HCT116 (cell line): ENCODE data around the gene KDM2B. TPM values are rescaled to one million over a fixed set of nuclear protein-coding genes. Genes with fewer than 3 reads are reported as not detected.

Experiments
- ATAC-seq: fragments of 200-7000 bp; cut with Tn5 transposase; 2 replicates; pipeline ENCODE4 v1.9.1; 2020; ENCODE audit warnings: mild to moderate bottlenecking, moderate library complexity
- BruUV-seq: library from RNA; stranded (reverse); fragments of 400-500 nt; replicated peaks from 2 replicates; lab custom pipeline; 2021; lab: Mats Ljungman, UMichigan
- CTCF ChIA-PET: fragments of 300-600 bp; sonication (Branson Sonifier 250); formaldehyde crosslinking; loops from one replicate; lab custom pipeline; 2021; ENCODE audit warnings: antibody characterized with exemption; lab: Charles Lee
- POLR2A ChIA-PET: fragments of 300-600, 350-600 bp; sonication (Branson Sonifier 250); formaldehyde crosslinking; loops from one replicate; lab custom pipeline; 2021; ENCODE audit warnings: antibody characterized with exemption; lab: Charles Lee
- RAD21 ChIA-PET, 2 experiments: fragments of 300-600 bp; sonication (Branson Sonifier 250); formaldehyde crosslinking; loops; one replicate each; lab custom pipeline; 2023; ENCODE audit warnings: low total read pairs in 2 of 2; ENCODE audit not compliant: uncharacterized antibody in 2 of 2, unreplicated experiment in 2 of 2, low non-redundant PET in 1 of 2; lab: Charles Lee
- DNase-seq: peaks from one replicate; pipeline ENCODE4 v3.0.0-alpha.2; 2010; ENCODE audit warnings: low read depth, low spot score
- H2AFZ ChIP-seq: fragments of 200-600 bp; shearing (Covaris generic), sonication (generic); 2 replicates; pipeline ENCODE4 v1.6.1; 2017; ENCODE audit warnings: low read depth, mixed run types, mixed read lengths, antibody characterized with exemption, low read length; ENCODE audit not compliant: poor library complexity, severe bottlenecking
- H3K27ac ChIP-seq: 2 replicates; pipeline ENCODE4 v1.5.1; 2012; ENCODE audit warnings: low read depth, low read length
- H3K27me3 ChIP-seq: fragments of 200-600 bp; sonication (generic); 2 replicates; pipeline ENCODE4 v1.6.1; 2016; ENCODE audit warnings: mixed run types, low read length, mixed read lengths; ENCODE audit not compliant: insufficient read depth
- H3K36me3 ChIP-seq, 2 experiments: fragments of 200-500 bp in 1 of 2; fragments of 200-600 bp in 1 of 2; sonication (Bioruptor generic) in 1 of 2; sonication (generic) in 1 of 2; 2 replicates each; pipeline versions ENCODE4 v1.5.1 to v1.6.1; 2014 to 2016; ENCODE audit warnings: low read length in 2 of 2, inconsistent platforms in 1 of 2, mixed read lengths in 1 of 2, mixed run types in 1 of 2; ENCODE audit not compliant: insufficient read depth in 2 of 2, control insufficient read depth in 1 of 2
- H3K4me1 ChIP-seq, 2 experiments: fragments of 200-600 bp in 1 of 2; sonication (generic) in 1 of 2; 2 replicates each; pipeline versions ENCODE4 v1.5.1 to v1.6.1; 2012 to 2017; ENCODE audit warnings: low read length in 2 of 2, inconsistent platforms in 1 of 2, mild to moderate bottlenecking in 1 of 2, mixed read lengths in 1 of 2, mixed run types in 1 of 2, moderate library complexity in 1 of 2; ENCODE audit not compliant: insufficient read depth in 2 of 2, control insufficient read depth in 1 of 2
- H3K4me2 ChIP-seq: fragments of 200-600 bp; sonication (generic); 2 replicates; pipeline ENCODE4 v1.6.1; 2017; ENCODE audit warnings: mixed run types, low read length, mixed read lengths
- H3K4me3 ChIP-seq, 2 experiments: fragments of 200-600 bp in 1 of 2; sonication (generic) in 1 of 2; replicated peaks in 1 of 2; 2 replicates each; pipeline ENCODE4 v1.5.1; 2011 to 2016; ENCODE audit warnings: low read length in 2 of 2, control low read depth in 1 of 2, low read depth in 1 of 2, mild to moderate bottlenecking in 1 of 2, mixed read lengths in 1 of 2, mixed run types in 1 of 2
- H3K79me2 ChIP-seq: fragments of 200-600 bp; sonication (generic); 2 replicates; pipeline ENCODE4 v1.6.1; 2017; ENCODE audit warnings: mild to moderate bottlenecking, mixed run types, low read length, moderate library complexity, mixed read lengths; ENCODE audit not compliant: insufficient read depth
- H3K9ac ChIP-seq: fragments of 200-600 bp; sonication (generic); 2 replicates; pipeline ENCODE4 v1.6.1; 2016; ENCODE audit warnings: low read length, mixed read lengths
- H3K9me2 ChIP-seq: fragments of 200-600 bp; sonication (generic), shearing (Covaris generic); 2 replicates; pipeline ENCODE4 v1.6.1; 2017; ENCODE audit warnings: mixed run types, mild to moderate bottlenecking, moderate library complexity; ENCODE audit not compliant: insufficient read depth
- H3K9me3 ChIP-seq, 2 experiments: fragments of 200-500 bp in 1 of 2; fragments of 200-600 bp in 1 of 2; sonication (Bioruptor generic) in 1 of 2; sonication (generic) in 1 of 2; 2 replicates each; pipeline ENCODE4 v1.6.1; 2014 to 2017; ENCODE audit warnings: low read length in 2 of 2, mixed read lengths in 2 of 2, inconsistent platforms in 1 of 2, low read depth in 1 of 2, mild to moderate bottlenecking in 1 of 2, mixed run types in 1 of 2, moderate library complexity in 1 of 2; ENCODE audit not compliant: control insufficient read depth in 1 of 2, insufficient read depth in 1 of 2
- H4K20me1 ChIP-seq: fragments of 200-600 bp; sonication (generic), shearing (Covaris generic); 2 replicates; pipeline ENCODE4 v1.6.1; 2017; ENCODE audit warnings: mixed run types, mild to moderate bottlenecking, moderate library complexity; ENCODE audit not compliant: insufficient read depth
- CBX3 ChIP-seq: IDR thresholded peaks from 2 replicates; pipeline ENCODE4 v1.6.1; 2012; ENCODE audit warnings: low read depth
- CEBPB ChIP-seq: IDR thresholded peaks from 2 replicates; pipeline ENCODE4 v1.6.1; 2012; ENCODE audit warnings: low read depth
- EGR1 ChIP-seq: IDR thresholded peaks from 2 replicates; pipeline ENCODE4 v1.6.1; 2012; ENCODE audit warnings: low read depth
- FOSL1 ChIP-seq: IDR thresholded peaks from 2 replicates; pipeline ENCODE4 v1.6.1; 2012; ENCODE audit warnings: low read depth
- POLR2AphosphoS5 ChIP-seq: IDR thresholded peaks from 2 replicates; pipeline ENCODE4 v1.6.1; 2011; ENCODE audit warnings: mild to moderate bottlenecking, low read depth, low read length, moderate library complexity
- SIN3A ChIP-seq: IDR thresholded peaks from 2 replicates; pipeline ENCODE4 v1.6.1; 2012; ENCODE audit warnings: low read depth
- SP1 ChIP-seq: IDR thresholded peaks from 2 replicates; pipeline ENCODE4 v1.6.1; 2012; ENCODE audit warnings: low read depth
- SRF ChIP-seq: IDR thresholded peaks from 2 replicates; pipeline ENCODE4 v1.6.1; 2012; ENCODE audit warnings: low read depth
- YY1 ChIP-seq: IDR thresholded peaks from 2 replicates; pipeline ENCODE4 v1.6.1; 2011; ENCODE audit warnings: low read length, low read depth, moderate library complexity, mild to moderate bottlenecking; ENCODE audit not compliant: insufficient replicate concordance; ENCODE audit errors: extremely low read depth
- intact Hi-C: fragments of 100-400 bp; cut with micrococcal nuclease; formaldehyde crosslinking; loops from 2 replicates; pipeline ENCODE4 v1.10.0; 2022
- total RNA-seq: library from RNA; stranded (reverse); gene quantifications from one replicate; pipeline ENCODE4 v1.2.1, GENCODE V29; 2021; ENCODE audit not compliant: unreplicated experiment
- TF ChIP-seq, protein P1 (sequence below): IDR thresholded peaks from 2 replicates; pipeline ENCODE4 v1.6.1; 2012
- TF ChIP-seq, protein P2 (sequence below): IDR thresholded peaks from 2 replicates; pipeline ENCODE4 v1.6.1; 2012
- TF ChIP-seq, protein P3 (sequence below): IDR thresholded peaks from 2 replicates; pipeline ENCODE4 v1.6.1; 2011; ENCODE audit warnings: mild to moderate bottlenecking, low read length, moderate library complexity; ENCODE audit not compliant: insufficient replicate concordance; ENCODE audit errors: extremely low read depth

The KDM2B gene
- total RNA-seq, 1 experiment from 2014 or later = 36.7 TPM

DNA sequence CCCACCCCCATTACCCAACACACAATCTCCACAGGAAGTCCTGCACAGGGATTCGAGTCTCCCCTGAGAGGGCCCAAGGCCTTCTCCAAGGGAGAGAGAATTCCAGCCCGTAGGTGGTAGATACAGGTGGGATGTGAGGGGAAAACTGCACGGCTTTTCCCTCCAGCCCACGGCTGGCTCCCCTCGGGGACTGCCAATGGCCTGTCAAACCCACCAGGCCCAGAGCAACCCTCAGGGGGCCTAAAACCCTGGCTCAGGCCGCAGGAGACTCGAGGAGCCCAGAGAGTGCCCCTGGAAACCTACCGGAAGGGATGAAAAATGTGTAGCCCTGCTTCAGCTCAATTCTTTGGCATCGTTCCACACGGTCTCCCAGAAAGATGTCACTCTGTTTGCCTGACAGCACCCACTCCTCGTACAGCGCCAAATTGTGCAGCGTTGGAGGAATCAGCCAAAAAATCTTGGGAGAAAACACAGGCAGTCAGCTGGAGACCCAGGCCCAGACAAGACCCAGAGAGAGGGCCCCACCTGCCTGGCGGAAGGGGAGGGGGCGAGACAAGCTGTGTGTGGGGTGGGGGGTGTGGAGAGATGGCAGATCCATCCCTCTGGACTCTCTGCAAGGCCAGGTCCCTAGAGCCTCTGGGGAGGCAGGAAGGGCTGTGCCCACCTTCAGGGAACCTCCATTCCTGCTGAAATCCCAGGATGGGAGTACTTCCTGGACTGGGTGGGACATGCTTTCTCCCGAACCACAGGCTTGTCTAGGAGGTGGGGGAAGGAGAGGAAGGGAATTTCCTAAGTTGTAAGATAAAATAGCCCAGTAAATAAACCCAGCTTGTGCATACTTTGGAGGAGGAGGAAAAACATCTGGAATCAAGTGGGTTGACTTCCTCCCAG, 48.1 kb downstream of the KDM2B start:
- intact Hi-C loops = no loop called here
- H3K9me3 ChIP-seq = no peaks in the 10 kb centered on the region
- DNase-seq (no peak), ATAC-seq (no peak)
- no TSS peak for BruUV-seq
- no peak overlapping the region for H2AFZ ChIP-seq
- no peaks in the 10 kb centered on the region for H3K79me2 ChIP-seq
- ChIA-PET CTCF (no interaction called here), RAD21 (no interaction called here), POLR2A (no interaction called here)
- H3K4me3 ChIP-seq = no peak overlapping the region
- no peaks in the 10 kb centered on the region for H3K27me3 ChIP-seq
- peaks cover 8 to 31% of the 10 kb centered on the region in 2 experiments; a peak in 3 of 4 replicates for H3K4me1 ChIP-seq
- no peak overlapping the region for H3K4me2 ChIP-seq
- TF ChIP-seq YY1 (no peak), SIN3A (no peak), SRF (no peak), POLR2AphosphoS5 (no peak), SP1 (no peak), EGR1 (no peak)
- TF ChIP-seq, protein P1, sequence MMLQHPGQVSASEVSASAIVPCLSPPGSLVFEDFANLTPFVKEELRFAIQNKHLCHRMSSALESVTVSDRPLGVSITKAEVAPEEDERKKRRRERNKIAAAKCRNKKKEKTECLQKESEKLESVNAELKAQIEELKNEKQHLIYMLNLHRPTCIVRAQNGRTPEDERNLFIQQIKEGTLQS = no peak
- TF ChIP-seq, protein P2, sequence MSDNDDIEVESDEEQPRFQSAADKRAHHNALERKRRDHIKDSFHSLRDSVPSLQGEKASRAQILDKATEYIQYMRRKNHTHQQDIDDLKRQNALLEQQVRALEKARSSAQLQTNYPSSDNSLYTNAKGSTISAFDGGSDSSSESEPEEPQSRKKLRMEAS = no peak
- no peak overlapping the region for H3K27ac ChIP-seq
- no peaks in the 10 kb centered on the region for H3K36me3 ChIP-seq
- H4K20me1 ChIP-seq = no peaks in the 10 kb centered on the region
- no peaks in the 10 kb centered on the region for H3K9me2 ChIP-seq
- H3K9ac ChIP-seq = no peak overlapping the region

DNA sequence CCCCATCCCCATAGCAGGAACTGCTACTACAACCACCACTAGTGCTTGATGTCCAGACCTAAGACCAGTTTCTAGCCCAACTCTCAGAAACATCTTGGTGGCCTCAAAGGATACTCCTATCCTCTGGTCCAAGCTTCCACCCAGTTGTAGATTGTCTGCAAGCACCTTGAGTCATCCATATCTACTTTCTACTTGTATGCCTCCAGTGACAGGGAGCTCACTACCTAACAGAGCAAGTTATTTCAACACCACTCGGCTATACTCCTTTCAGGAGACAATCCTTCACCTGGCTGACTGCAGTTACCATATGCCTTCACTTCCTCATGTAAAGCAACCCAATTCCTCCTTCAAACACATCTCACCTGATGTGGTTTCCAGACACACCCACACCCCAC, 49.5 kb downstream of the KDM2B start:
- H3K79me2 ChIP-seq = no peaks in the 10 kb centered on the region
- no peak overlapping the region for H3K27ac ChIP-seq
- H3K4me3 ChIP-seq = no peak overlapping the region
- RAD21 ChIA-PET = no interaction called here
- no peaks in the 10 kb centered on the region for H4K20me1 ChIP-seq
- ATAC-seq (no peak), DNase-seq (no peak)
- CTCF ChIA-PET = interaction anchor here (0.6 kb wide), 1 partner anchor 21 kb away, joined by 3 read pairs; no protein-coding TSS in a partner anchor
- no peak overlapping the region for H2AFZ ChIP-seq
- intact Hi-C loops = no loop called here
- H3K9me2 ChIP-seq = no peaks in the 10 kb centered on the region
- H3K4me2 ChIP-seq = no peak overlapping the region
- no peaks in the 10 kb centered on the region for H3K27me3 ChIP-seq
- peaks cover 4 to 18% of the 10 kb centered on the region in 2 experiments; a peak in 3 of 4 replicates for H3K4me1 ChIP-seq
- H3K9ac ChIP-seq = no peak overlapping the region
- TF ChIP-seq, protein P3, sequence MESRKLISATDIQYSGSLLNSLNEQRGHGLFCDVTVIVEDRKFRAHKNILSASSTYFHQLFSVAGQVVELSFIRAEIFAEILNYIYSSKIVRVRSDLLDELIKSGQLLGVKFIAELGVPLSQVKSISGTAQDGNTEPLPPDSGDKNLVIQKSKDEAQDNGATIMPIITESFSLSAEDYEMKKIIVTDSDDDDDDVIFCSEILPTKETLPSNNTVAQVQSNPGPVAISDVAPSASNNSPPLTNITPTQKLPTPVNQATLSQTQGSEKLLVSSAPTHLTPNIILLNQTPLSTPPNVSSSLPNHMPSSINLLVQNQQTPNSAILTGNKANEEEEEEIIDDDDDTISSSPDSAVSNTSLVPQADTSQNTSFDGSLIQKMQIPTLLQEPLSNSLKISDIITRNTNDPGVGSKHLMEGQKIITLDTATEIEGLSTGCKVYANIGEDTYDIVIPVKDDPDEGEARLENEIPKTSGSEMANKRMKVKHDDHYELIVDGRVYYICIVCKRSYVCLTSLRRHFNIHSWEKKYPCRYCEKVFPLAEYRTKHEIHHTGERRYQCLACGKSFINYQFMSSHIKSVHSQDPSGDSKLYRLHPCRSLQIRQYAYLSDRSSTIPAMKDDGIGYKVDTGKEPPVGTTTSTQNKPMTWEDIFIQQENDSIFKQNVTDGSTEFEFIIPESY = no peak
- no peak for TF ChIP-seq CEBPB
- no peak for TF ChIP-seq FOSL1
- TF ChIP-seq CBX3 = no peak
- POLR2A ChIA-PET = no interaction called here
- BruUV-seq = no TSS peak
- H3K36me3 ChIP-seq = no peaks in the 10 kb centered on the region
- no peaks in the 10 kb centered on the region for H3K9me3 ChIP-seq
